K562 (cell line): Measurements from ENCODE around the gene ASB6. TPM values are rescaled to one million over a fixed set of nuclear protein-coding genes. Genes with fewer than 3 reads are reported as not detected.
A peak's percentile ranks its signal among the peaks of the same experiment; 100 is the strongest.

Source experiments
- ATAC-seq: fragments of 200-7000 bp; cut with Tn5 transposase; 3 replicates; pipeline ENCODE4 v1.9.1; 2020; ENCODE audit warnings: moderate library complexity
- BruUV-seq: library from RNA; stranded (reverse); fragments of 400-500 nt; replicated peaks from 2 replicates; lab custom pipeline; 2021; lab: Mats Ljungman, UMichigan
- CTCF ChIA-PET: fragments of 300-600 bp; formaldehyde crosslinking; extraction: SDS; loops from one replicate; lab custom pipeline; 2021; ENCODE audit warnings: low intra/inter-chr PET ratio; lab: Yijun Ruan, JAX
- POLR2A ChIA-PET: fragments of 300-600, 350-650 bp; sonication (Branson Sonifier 250); formaldehyde crosslinking; extraction: SDS; loops from one replicate; lab custom pipeline; 2021; ENCODE audit warnings: antibody characterized with exemption, inconsistent platforms; lab: Yijun Ruan, JAX
- DNase-seq, 4 experiments: peaks; one replicate each; pipeline versions ENCODE4 v3.0.0 to v3.0.0-alpha.2; 2011 to 2018; ENCODE audit warnings: low spot score in 3 of 4, mixed read lengths in 3 of 4; ENCODE audit errors: extremely low read depth in 1 of 4
- FAIRE-seq: peaks from 2 replicates; lab custom pipeline; 2011; peaks lifted over from hg19 to GRCh38; lab: Jason Lieb, UNC
- H2AFZ ChIP-seq: 2 replicates; pipeline ENCODE4 v1.6.0; 2011; ENCODE audit warnings: low read depth, low read length, control low read depth, inconsistent platforms
- H3K27ac ChIP-seq: fragments of 200-600 bp; 3 replicates; pipeline ENCODE4 v1.8.0; 2011; ENCODE audit warnings: low read depth, mild to moderate bottlenecking, control low read depth, inconsistent platforms, low read length, moderate library complexity, mixed read lengths; ENCODE audit errors: extremely low read depth
- H3K27me3 ChIP-seq, 2 experiments: fragments of 300-600 bp in 1 of 2; 2 replicates in 1 of 2; 3 replicates in 1 of 2; pipeline versions ENCODE4 v1.6.0 to v1.8.0; 2011; ENCODE audit warnings: inconsistent platforms in 2 of 2, low read length in 2 of 2, mild to moderate bottlenecking in 1 of 2, mixed read lengths in 1 of 2, moderate library complexity in 1 of 2; ENCODE audit not compliant: control insufficient read depth in 2 of 2, insufficient read depth in 2 of 2
- H3K36me3 ChIP-seq: fragments of 300-600 bp; 3 replicates; pipeline ENCODE4 v1.8.0; 2011; ENCODE audit warnings: mild to moderate bottlenecking, low read length, inconsistent platforms; ENCODE audit not compliant: control insufficient read depth, insufficient read depth
- H3K4me1 ChIP-seq, 2 experiments: fragments of 200-600 bp in 1 of 2; replicated peaks in 1 of 2; 2 replicates in 1 of 2; 3 replicates in 1 of 2; pipeline versions ENCODE4 v1.5.1 to v1.8.0; 2011; ENCODE audit warnings: inconsistent platforms in 2 of 2, low read length in 2 of 2, mild to moderate bottlenecking in 1 of 2, mixed read lengths in 1 of 2, moderate library complexity in 1 of 2; ENCODE audit not compliant: control insufficient read depth in 2 of 2, insufficient read depth in 2 of 2
- H3K4me2 ChIP-seq: 2 replicates; pipeline ENCODE4 v1.6.1; 2011; ENCODE audit warnings: low read length, control low read depth, inconsistent platforms, mixed read lengths; ENCODE audit not compliant: insufficient read depth
- H3K4me3 ChIP-seq: fragments of 200-600 bp; sonication (generic), shearing (Covaris generic); 2 replicates; pipeline ENCODE4 v1.5.1; 2016; ENCODE audit warnings: control low read depth, inconsistent platforms
- H3K79me2 ChIP-seq: fragments of 200-600 bp; 3 replicates; pipeline ENCODE4 v1.8.0; 2011; ENCODE audit warnings: low read length, inconsistent platforms; ENCODE audit not compliant: control insufficient read depth, insufficient read depth
- H3K9ac ChIP-seq, 2 experiments: 2 replicates each; pipeline versions ENCODE4 v1.6.0 to v1.6.1; 2011; ENCODE audit warnings: low read depth in 2 of 2, low read length in 2 of 2, control low read depth in 1 of 2, inconsistent platforms in 1 of 2, mild to moderate bottlenecking in 1 of 2, mixed read lengths in 1 of 2; ENCODE audit not compliant: insufficient read depth in 1 of 2
- H3K9me1 ChIP-seq: one replicate; pipeline ENCODE4 v1.6.0; 2011; ENCODE audit warnings: inconsistent platforms, mild to moderate bottlenecking, low read length, moderate library complexity; ENCODE audit not compliant: control insufficient read depth, insufficient read depth
- H3K9me3 ChIP-seq: replicated peaks from 2 replicates; pipeline ENCODE4 v1.5.1; 2011; ENCODE audit warnings: low read depth, low read length, inconsistent platforms; ENCODE audit not compliant: control insufficient read depth, insufficient read depth
- H4K20me1 ChIP-seq: replicated peaks from 2 replicates; pipeline ENCODE4 v1.6.1; 2011; ENCODE audit warnings: low read length, inconsistent platforms, mixed read lengths; ENCODE audit not compliant: control insufficient read depth, insufficient read depth
- CTBP1 ChIP-seq: fragments of 450-650 bp; IDR thresholded peaks from 2 replicates; pipeline ENCODE4 v1.6.1; 2016; ENCODE audit warnings: borderline replicate concordance
- GATAD2B ChIP-seq: fragments of 450-650 bp; IDR thresholded peaks from 2 replicates; pipeline ENCODE4 v1.6.1; 2017; ENCODE audit warnings: mild to moderate bottlenecking, borderline replicate concordance
- ID3 ChIP-seq, 2 experiments: fragments of 250-450 bp in 1 of 2; fragments of 450-650 bp in 1 of 2; sonication (Bioruptor Pico) in 1 of 2; IDR thresholded peaks; 2 replicates each; pipeline versions ENCODE4 v1.6.1 to v1.8.0; 2016 to 2021; ENCODE audit warnings: mild to moderate bottlenecking in 2 of 2, moderate library complexity in 2 of 2, missing compliant biosample characterization in 1 of 2, missing genetic modification characterization in 1 of 2
- NFE2L1 ChIP-seq: fragments of 450-650 bp; IDR thresholded peaks from 2 replicates; pipeline ENCODE4 v1.6.1; 2016; ENCODE audit warnings: missing genetic modification characterization, low read depth, mild to moderate bottlenecking, missing compliant biosample characterization, moderate library complexity, borderline replicate concordance
- PCBP2 ChIP-seq: fragments of 200-400 bp; formaldehyde crosslinking; IDR thresholded peaks from 2 replicates; pipeline ENCODE4 v1.6.1; 2018; ENCODE audit warnings: low read length, low read depth, mild to moderate bottlenecking, moderate library complexity; ENCODE audit not compliant: poor library complexity, severe bottlenecking
- SUPT5H ChIP-seq: fragments of 450-650 bp; IDR thresholded peaks from 2 replicates; pipeline ENCODE4 v1.6.1; 2016
- TAF15 ChIP-seq: fragments of 200-400 bp; formaldehyde crosslinking; IDR thresholded peaks from 2 replicates; pipeline ENCODE4 v1.6.1; 2017; ENCODE audit warnings: mild to moderate bottlenecking, low read depth, low read length, moderate library complexity
- TCF15 ChIP-seq: fragments of 250-450 bp; sonication (Bioruptor Pico); IDR thresholded peaks from 2 replicates; pipeline ENCODE4 v1.8.0; 2022; ENCODE audit warnings: moderate library complexity, mild to moderate bottlenecking, inconsistent platforms
- ZBTB1 ChIP-seq: sonication (generic); formaldehyde crosslinking; IDR thresholded peaks from 2 replicates; pipeline ENCODE4 v1.8.1; 2023; ENCODE audit warnings: missing genetic modification reagents, low read depth, mild to moderate bottlenecking, borderline replicate concordance
- ZNF512 ChIP-seq: IDR thresholded peaks from 2 replicates; pipeline ENCODE4 v1.6.1; 2016; ENCODE audit warnings: missing genetic modification characterization, missing compliant biosample characterization
- ZNF695 ChIP-seq: fragments of 450-650 bp; formaldehyde crosslinking; IDR thresholded peaks from 2 replicates; pipeline ENCODE4 v1.4.0; 2020; ENCODE audit warnings: mild to moderate bottlenecking, moderate library complexity
- WGBS: fragments of 100-300 bp; shearing (Covaris generic); methylation state at CpG from one replicate; pipeline ENCODE4 v1.1.6; 2016; ENCODE audit warnings: low coverage, mixed read lengths; ENCODE audit not compliant: insufficient coverage; ENCODE audit errors: missing lambda C conversion rate; 5-methylcytosine and 5-hydroxymethylcytosine counted together
- in situ Hi-C: fragments of 300-500 bp; cut with MboI; formaldehyde crosslinking; loops from 4 replicates; pipeline ENCODE4 v1.15.0; 2018; ENCODE audit warnings: inconsistent platforms, mixed read lengths
- intact Hi-C: fragments of 100-400 bp; cut with micrococcal nuclease; formaldehyde crosslinking; loops from 2 replicates; pipeline ENCODE4 v1.14.2; 2022
- polyA plus RNA-seq, 8 experiments: library from polyadenylated mRNA; depleted of rRNA in 4 of 8; stranded (reverse) in 5 of 8; unstranded in 3 of 8; fragments of >200 nt; fragmentation: Nextera tagmentation in 2 of 8; fragmentation: Illumina TruSeq in 1 of 8; extraction: Ambion mirVana in 2 of 8; extraction: Trizol in 1 of 8; gene quantifications; 2 replicates each; pipeline versions ENCODE4 v1.2.1 to v1.2.3, GENCODE V29; 2011 to 2014; ENCODE audit warnings: inconsistent platforms in 1 of 8, missing spikeins in 1 of 8
- total RNA-seq, 7 experiments: library from RNA; depleted of rRNA in 6 of 7; stranded (reverse); fragments of >200 nt in 6 of 7; fragmentation: Illumina TruSeq in 2 of 7; extraction: Trizol in 2 of 7; gene quantifications; 2 replicates each; pipeline versions ENCODE4 v1.2.1 to v1.2.3, GENCODE V29; 2011 to 2021; ENCODE audit warnings: low replicate concordance in 1 of 7
- TF ChIP-seq, protein P1 (sequence below): sonication (generic); formaldehyde crosslinking; IDR thresholded peaks from 2 replicates; pipeline ENCODE4 v1.8.1; 2022; ENCODE audit warnings: missing genetic modification reagents
- TF ChIP-seq, protein P2 (sequence below): fragments of 250-450 bp; sonication (Bioruptor Pico); IDR thresholded peaks from 2 replicates; pipeline ENCODE4 v1.5.0; 2021

Gene ASB6
- total and polyA plus RNA-seq, 9 of the 15 experiments (the other 6 are each of a cell fraction or from before 2014, with no cell fraction given) = 0.92 to 17.8 (median 11.3) TPM

DNA sequence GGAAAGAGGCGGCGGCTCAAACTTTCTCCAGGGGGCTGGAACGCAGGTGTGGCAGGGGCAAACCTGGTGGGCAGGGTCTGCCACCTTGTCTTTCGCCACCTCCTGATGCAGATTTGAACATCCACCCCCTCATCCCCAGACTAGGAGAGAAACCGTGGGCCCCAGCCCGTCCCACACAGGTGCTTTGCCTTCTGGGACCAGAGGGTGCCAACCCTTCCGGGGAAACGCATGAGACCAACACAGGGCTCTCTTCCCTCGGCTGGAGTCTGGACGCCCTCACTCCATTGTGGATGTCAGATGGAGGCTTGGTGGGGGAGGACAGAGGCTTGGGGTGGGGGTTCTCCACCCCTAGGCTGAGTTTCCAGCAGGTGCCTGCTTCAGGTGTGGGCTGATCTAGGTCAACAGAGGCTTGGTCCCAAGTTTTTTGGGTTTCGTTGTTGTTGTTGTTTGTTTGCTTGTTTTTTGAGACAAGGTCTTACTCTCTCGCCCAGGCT is 30.6 kb downstream of the ASB6 start (continued):
- TF ChIP-seq ZNF695 (CRISPR knock-in tag) (no peak), GATAD2B (no peak), SUPT5H (no peak), ZBTB1 (CRISPR knock-in tag) (0 out of 2 replicates have a peak, but pooled peaks have one; percentile 6)
- TF ChIP-seq, protein P1, sequence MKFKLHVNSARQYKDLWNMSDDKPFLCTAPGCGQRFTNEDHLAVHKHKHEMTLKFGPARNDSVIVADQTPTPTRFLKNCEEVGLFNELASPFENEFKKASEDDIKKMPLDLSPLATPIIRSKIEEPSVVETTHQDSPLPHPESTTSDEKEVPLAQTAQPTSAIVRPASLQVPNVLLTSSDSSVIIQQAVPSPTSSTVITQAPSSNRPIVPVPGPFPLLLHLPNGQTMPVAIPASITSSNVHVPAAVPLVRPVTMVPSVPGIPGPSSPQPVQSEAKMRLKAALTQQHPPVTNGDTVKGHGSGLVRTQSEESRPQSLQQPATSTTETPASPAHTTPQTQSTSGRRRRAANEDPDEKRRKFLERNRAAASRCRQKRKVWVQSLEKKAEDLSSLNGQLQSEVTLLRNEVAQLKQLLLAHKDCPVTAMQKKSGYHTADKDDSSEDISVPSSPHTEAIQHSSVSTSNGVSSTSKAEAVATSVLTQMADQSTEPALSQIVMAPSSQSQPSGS = no peak

- Histone ChIP-seq H3K9me1 (no peaks in the 10 kb centered on the region), H3K4me1 (peaks cover 11 to 68% of the 10 kb centered on the region in 2 experiments; a peak in 4 of 5 replicates), H3K27me3 (peaks cover 5 to 40% of the 10 kb centered on the region in 2 experiments; a peak in 4 of 5 replicates), H4K20me1 (0 out of 2 replicates have a peak, but pooled peaks cover 10% of the 10 kb centered on the region), H3K9ac (peak overlapping the region; percentile 74 to 90), H3K4me3 (peak overlapping the region; percentile 64), H3K27ac (peak overlapping the region; percentile 74; the same call in 2 of the 3 replicates), H3K36me3 (no peaks in the 10 kb centered on the region), H3K9me3 (no peaks in the 10 kb centered on the region), H3K4me2 (peak overlapping the region; percentile 98), H3K79me2 (no peaks in the 10 kb centered on the region), H2AFZ (peak overlapping the region; percentile 94)
- in situ Hi-C loops (loop anchor here (25.0 kb wide), 1 partner anchor 273 kb away; no protein-coding TSS in a partner anchor), intact Hi-C loops (loop anchor here (1.0 to 5.0 kb wide), 5 partner anchors 14 to 471 kb away; no protein-coding TSS in a partner anchor)
- WGBS = under 1% methylated on average over 56 of the region's 66 CpGs
- BruUV-seq = no TSS peak
- peak; percentile 74 for ATAC-seq
- peak; percentile 67 for FAIRE-seq
- ChIA-PET CTCF (interaction anchor here (0.6 to 3.3 kb wide), 14 partner anchors 14 to 653 kb away, joined by 3 to 53 read pairs (median 4); no protein-coding TSS in a partner anchor), POLR2A (interaction anchor here (0.7 kb wide), 1 partner anchor 60 kb away, joined by 4 read pairs; no protein-coding TSS in a partner anchor)
- DNase-seq = peak; percentile 73 to 81 (median 76)
- TF ChIP-seq PCBP2 (no peak), ID3 (CRISPR knock-in tag; IDR thresholded peaks at IDR 0.05) (no peak), ID3 (tag; IDR thresholded peaks at IDR 0.05) (no peak; the same call in 1 of the 2 replicates), TCF15 (CRISPR knock-in tag) (no peak), CTBP1 (peak; percentile 86), TAF15 (no peak), NFE2L1 (no peak), ZNF512 (tag) (no peak)
- TF ChIP-seq, protein P2, sequence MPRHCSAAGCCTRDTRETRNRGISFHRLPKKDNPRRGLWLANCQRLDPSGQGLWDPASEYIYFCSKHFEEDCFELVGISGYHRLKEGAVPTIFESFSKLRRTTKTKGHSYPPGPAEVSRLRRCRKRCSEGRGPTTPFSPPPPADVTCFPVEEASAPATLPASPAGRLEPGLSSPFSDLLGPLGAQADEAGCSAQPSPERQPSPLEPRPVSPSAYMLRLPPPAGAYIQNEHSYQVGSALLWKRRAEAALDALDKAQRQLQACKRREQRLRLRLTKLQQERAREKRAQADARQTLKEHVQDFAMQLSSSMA (CRISPR knock-in tag) = 0 out of 2 replicates have a peak, but pooled peaks have one; percentile 51
These were observed 31.3 kb downstream of the ASB6 start for GRCh38 chr9:129610473-129611306.
